CD4-positive, alpha-beta T cell treated with Interleukin-4 for 1 hour (primary cell): Measurements from ENCODE around the gene CHST9.
"Not testable (repeated sequence)": the region's sequence is repeated elsewhere in the genome, so short reads cannot be mapped to it uniquely, and the experiment has no call there.

Experiments
- DNase-seq, 2 donors: peaks; one replicate each; pipeline ENCODE4 v3.0.0-alpha.2; 2020 to 2022

CHST9 gene

DNA sequence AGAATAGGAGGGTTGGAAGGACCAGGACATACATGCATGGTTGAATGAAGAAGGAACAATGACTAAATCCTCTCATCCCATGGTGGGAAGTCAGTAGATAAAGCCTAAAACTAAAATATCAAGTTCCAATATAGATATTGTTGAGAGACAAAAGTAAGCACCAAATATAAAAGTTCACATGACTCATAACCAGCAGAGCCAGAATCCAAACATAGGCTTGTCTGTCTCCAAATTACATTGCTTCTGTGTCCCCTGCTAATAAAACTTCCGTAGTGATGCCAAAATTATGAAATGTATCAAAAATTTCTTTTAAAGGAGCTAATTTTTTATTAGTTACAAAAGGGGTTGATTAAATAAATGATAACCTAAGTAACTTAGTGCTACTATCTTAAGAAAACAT, 19.7 kb downstream of the CHST9 start:
- no peak for DNase-seq

DNA sequence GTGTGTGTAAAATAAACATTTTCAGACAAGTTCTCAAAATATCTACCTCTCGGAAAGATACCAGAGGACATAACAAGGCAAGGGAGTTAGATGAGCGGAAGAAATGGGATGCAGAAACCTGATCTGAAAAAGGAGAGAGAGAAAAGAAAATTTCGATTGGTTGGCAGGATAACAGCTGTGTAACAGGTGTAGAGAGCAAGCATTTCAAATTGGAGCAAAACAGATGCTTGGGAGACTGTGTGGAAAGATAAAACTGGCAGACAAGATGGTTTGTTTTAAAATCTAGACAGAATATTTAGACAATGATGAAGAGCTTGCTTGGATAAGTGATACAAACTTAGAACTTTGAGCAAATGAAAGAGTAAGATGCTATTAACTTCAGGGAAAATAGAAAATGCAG, 20.2 kb downstream of the CHST9 start:
- no peak for DNase-seq

DNA sequence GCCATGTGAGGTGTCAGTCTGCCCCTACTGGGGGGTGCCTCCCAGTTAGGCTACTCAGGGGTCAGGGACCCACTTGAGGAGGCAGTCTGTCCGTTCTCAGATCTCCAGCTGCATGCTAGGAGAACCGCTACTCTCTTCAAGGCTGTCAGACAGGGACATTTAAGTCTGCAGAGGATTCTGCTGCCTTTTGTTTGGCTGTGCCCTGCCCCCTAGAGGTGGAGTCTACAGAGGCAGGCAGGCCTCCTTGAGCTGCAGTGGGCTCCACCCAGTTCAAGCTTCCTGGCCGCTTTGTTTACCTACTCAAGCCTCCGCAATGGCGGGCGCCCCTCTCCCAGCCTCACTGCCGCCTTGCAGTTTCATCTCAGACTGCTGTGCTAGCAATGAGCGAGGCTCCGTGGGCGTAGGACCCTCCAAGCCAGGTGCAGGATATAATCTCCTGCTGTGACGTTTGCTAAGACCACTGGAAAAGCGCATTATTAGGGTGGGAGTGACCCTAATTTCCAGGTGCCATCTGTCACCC, 21.9 kb downstream of the CHST9 start:
- not testable (repeated sequence) for DNase-seq

DNA sequence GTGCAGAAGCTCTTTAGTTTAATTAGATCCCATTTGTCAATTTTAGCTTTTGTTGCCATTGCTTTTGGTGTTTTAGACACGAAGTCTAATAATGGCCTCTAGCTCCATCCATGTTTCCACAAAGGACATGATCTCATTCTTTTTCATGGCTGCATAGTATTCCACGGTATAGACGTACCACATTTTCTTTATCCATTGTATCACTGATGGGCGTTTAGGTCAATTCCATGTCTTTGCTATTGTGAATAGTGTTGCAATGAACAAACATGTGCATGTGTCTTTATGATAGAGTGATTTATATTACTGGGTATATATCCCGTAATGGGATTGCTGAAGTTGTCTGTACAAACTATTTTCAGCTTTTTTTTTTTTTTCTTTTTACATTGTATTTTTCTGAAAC, 35.9 kb downstream of the CHST9 start:
- not testable (repeated sequence) for DNase-seq

DNA sequence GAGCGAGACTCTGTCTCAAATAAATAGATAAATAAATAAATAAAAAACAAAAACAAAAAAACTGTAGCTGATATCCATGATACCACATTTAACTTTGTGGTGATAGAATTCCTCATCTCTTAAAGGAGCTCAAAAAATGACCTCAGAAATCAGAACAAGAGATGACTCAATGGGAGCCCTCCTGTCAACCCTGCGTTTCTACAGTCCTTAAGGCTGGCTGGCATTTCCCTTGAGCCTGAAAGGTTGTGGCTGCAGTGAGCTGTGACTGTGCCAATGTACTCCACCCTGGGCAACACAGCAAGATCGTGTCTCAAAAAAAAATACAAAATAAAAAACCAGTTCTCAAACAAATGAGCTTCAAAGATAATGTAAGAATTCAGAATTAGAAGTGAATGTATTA, 40.4 kb downstream of the CHST9 start:
- DNase-seq = no peak

DNA sequence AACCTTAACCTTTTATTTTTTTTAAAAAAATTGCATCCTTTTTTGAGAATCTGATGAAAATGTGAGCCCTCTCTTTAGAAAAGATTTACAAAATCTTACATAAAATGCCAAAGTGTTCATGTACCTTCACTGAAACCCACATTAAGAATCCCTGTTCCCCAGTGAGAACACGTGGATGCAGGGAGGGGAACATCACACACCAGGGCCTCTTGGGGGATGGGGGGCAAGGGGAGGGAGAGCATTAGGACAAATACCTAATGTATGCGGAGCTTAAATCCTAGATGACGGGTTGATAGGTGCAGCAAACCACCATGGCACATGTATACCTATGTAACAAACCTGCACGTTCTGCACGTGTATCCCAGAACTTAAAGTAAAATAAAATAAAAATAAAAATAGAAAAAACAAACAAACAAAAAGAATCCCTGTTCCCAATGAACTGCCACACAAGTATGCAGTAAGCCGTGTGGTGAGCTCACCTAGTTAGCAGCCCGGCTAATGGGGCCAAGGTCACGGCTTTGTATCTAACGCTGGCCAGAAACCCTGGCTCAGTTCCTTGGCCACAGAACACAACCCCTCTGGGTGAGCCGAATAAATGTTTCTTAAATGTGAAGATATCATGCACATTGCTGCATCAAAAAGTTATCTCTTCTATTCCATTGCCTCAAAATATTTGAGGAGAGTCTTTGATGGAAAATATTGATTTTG, 41.4 kb downstream of the CHST9 start:
- no peak for DNase-seq

DNA sequence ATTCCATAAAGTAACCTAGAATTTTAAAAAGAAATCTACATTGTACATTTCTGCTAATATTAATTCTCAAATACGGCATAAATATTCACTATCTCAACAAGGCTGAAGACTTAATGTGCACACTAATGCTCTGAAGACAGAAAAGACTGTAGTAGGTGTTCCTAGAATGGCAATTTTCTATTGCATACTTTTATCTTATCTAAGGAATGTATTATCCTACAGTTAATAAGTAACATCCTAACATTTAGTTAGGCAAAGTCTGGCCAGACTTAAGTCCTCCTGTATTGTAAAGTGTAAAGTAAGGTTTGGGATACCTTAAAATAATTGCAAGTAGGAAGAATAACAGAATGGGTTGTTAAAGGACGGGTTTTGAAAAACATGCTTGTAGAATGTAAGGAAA, 42.2 kb downstream of the CHST9 start:
- DNase-seq = no peak

DNA sequence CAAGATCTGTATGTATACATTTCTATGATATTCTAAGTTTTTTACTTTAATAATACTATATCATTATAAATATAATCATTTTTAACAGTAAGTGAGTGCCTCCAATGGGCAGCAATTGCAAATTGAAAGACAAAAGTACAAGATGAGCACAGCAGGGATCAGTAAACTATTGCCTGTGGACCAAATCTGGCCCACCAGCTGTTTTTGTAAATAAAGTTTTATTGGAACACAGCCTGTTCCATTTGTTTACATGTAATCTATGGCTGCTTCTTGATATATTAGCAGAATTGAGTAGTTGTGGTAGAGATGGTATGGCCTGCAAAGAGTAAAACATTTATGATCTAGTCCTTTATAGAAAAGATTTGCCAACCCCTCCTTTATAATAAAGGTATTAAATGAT, 43.2 kb downstream of the CHST9 start:
- DNase-seq = no peak

DNA sequence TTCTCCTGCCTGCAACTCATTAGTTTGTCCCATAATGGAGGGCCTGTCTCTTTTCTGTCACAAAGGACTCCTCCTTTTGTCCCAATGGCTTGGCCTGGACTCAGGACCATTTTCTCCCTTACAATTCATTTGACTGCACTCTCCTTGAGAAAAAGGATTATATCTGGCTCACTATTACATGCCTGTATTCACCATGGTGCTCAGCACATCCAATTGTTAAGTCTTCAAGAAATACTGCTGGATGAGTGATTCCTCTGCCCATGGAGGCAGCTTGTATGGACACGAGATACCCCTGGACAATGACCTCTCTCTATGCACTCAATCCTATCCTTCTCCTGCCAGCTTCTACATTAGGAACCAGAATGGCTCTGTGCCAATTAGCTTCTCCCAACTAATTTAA, 47.0 kb downstream of the CHST9 start:
- DNase-seq = no peak

DNA sequence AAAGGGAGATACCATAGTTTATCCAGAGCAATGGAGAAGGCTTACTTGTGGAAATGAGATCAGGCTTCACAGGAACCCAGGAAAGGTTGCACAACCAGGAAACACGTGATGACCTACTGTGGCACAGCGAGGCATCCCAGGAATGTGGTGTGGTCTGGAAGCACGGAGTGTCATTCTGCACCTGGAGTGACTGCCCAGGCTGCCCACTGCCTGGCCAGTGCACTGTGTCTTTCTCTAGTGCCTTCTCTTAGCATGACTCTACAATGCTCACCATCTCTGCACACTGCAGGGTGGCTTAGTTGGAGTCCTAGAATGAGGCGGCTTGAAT, 48.9 kb downstream of the CHST9 start:
- DNase-seq = no peak

DNA sequence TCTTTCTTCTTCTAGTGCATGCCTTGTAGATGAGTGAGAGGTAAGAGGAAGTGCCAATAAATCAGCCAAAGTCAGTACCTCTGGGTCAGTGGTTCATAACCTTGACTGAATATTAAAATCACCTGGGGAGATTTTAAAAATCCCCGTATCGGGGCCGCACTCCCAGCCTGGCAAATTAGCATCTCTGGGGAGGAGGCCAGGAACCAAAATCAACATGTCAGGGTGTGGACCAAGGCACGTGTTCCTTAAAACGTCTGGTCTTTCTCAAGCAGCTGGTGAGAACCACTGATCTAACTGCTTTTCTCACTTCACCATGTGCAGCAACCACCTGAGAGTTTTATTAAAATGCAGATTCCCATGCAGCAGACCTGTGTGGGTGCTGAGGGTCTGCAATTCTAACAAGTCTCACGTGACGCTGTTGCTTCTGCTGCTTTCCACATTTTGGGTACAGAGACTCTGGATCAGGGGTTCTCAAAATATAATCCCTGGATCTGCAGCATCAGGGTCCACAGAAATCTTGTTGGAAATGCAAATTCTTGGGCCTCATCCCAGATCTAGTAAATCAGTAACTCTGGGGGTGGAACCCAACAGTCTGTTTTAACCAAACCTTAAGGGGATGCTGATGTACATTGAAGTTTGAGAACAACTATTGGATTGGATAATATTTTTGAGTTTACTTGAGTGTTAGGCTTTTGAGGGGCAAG, 49.5 kb downstream of the CHST9 start:
- no peak for DNase-seq

DNA sequence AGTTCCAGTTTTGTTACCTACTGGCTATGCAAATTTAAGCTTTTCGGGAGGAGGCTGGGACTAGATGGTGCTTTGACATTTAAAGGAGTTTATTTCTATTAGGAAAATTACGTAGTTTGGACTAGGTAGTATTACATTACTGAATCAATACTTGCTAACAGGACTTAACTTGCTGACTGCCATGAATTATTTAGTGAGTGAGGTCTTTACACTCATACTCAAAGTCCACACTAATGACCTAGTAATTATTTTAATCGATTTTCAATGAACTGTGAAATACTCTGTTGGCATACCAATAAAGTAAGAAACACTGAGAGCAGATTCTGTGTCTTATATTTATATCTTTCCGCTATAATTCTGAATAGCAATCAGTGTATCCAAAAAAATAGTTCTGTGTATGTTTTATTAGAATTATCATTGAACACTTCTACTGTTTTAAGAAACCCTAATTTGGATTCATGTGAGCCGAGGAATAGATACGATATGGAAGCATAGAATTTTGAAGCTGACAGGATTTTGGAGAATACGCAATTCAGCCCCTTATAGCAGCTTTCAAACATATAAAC, 55.0 kb downstream of the CHST9 start:
- DNase-seq = no peak

DNA sequence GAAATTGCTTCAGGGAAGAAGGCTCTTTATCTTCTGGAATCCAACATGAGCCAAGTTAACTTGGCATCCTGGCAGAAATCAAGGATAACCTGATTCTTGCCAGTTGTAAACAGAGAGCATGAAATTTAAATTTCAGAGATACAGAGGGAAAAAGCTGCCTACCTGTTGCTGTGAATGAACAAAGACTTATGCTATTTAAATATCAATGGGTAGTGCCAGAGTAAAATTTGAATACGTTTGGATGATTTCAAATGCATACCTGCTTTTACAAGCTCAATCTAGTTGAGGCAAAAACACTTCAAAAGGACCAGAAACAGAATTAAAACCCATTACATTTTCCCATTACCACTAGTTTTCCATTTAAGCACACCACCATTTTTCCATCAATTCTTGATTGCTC, 60.9 kb downstream of the CHST9 start:
- DNase-seq = no peak

DNA sequence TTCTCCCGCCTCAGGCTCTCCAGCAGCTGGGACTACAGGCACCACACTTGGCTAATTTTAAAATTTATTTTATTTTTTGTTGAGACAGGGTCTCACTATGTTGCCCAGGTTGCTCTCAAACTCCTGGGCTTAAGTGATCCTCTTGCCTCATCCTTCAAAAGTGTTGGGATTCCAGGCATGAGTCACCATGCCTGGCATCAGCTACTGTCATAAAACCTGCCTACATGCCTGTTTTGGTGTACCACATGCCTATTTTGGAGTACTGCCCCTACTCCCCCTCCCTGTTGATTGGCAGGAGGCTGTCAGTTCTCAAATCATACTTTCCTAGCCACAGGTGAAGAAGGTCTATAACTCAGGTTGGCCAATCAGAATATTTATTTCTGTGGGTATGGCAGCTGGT, 64.0 kb downstream of the CHST9 start:
- DNase-seq = no peak

DNA sequence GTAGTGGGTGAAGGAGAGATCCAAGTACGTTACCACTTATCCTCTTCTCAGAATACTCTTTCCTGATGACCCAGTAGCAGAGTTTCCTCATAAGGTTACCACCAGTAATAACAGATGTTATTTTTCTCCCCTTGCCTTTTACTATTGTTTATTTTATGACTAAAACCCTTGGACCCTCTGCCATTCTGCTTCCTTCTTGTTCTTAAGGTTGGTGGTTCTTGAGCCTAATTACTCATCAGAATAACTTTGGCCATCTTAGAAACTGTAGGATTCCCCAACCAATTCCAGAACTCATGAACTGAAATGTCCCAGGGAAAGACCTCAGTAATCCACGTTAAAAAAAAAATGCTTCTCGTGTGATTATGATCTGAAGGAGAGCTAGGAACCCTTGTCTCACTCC, 64.9 kb downstream of the CHST9 start:
- DNase-seq = no peak

DNA sequence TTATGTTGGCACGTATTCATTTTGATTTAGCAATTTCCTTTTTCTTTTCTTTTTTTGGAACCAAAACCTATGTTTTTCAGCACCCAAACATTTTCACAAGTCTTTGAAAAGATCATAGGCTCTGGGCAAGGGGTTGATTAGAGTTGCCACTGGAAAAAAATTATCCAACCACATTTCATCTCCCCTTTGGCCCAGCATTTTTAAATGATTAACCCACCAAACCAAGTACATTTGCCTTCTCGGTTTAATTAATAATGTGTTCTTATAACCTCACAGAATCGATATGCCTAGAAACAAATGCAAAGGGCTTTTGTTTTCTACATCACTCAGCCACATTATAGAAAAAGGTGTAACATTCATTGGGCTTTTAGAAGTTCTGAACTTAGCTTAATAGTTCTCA, 66.1 kb downstream of the CHST9 start:
- DNase-seq = no peak

DNA sequence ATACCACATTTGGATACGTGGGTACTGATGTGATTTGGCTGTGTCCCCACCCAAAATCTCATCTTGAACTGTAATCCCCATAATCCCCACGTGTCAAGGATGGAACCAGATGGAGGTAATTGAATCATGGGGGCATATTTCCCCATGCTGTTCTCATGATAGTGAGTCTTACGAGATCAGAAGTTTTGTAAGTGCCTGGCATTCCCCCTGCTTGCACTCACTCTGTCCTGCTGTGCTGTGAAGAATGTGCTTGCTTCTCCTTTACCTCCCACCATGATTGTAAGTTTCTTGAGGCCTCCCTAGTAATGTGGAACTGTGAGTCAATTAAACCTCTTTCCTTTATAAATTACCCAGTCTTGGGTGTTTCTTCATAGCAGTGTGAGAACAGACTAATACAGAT, 70.3 kb downstream of the CHST9 start:
- DNase-seq = no peak

DNA sequence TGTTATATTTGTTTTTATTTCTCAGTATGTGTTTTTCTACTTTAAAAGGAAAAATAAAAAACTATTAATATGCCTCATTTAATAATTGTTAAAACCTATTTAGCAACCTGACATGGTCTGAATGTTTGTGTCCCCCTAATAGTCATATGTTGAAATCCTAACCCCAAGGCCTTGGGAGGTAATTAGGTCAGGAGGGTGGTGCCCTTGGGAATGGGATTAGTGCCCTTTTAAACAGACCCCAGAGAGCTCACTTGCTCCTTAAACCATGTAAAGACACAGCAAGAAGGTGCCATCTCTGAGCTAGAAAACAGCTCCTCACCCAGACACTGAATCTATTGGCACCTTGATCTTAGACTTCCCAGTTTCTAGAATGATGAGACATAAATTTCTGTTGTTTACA, 71.8 kb downstream of the CHST9 start:
- no peak for DNase-seq

DNA sequence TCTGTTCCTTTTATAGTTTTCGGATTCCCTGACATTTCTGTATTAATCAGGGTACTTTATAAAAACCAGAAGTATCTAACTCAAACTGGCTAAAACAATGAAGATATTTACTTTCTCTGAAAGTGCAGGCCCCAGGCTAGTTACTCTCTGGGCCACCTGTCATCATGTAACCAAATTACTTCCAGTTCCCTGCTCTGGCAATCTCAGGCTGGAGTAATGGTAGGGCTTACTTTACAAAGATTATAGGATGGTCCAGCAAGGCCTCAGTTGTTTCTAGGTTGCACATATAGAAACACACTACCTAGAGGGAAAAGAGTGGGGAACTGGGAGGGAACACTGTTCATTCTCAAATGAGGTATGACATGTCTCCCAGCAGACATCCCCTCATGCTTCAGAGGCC, 74.8 kb downstream of the CHST9 start:
- no peak for DNase-seq

DNA sequence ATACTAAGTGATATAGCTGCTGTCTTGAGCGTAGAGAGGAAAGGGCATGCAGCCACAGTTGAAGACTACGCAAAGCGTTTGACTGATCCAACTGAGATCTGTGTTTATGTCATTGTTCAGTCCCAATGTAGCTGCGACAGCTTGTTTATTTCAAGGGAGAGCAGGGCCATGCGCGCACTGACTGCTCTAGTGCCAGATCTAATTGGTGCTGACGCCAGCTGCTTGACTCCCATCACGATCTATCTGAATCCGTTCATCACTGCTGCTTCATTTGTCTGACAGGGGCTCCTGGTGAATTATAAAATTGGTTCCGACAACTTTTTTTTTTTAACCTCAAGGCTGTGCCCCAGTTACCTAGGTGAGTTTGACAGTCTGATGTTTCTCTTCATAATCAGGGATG, 75.7 kb downstream of the CHST9 start:
- DNase-seq = no peak

DNA sequence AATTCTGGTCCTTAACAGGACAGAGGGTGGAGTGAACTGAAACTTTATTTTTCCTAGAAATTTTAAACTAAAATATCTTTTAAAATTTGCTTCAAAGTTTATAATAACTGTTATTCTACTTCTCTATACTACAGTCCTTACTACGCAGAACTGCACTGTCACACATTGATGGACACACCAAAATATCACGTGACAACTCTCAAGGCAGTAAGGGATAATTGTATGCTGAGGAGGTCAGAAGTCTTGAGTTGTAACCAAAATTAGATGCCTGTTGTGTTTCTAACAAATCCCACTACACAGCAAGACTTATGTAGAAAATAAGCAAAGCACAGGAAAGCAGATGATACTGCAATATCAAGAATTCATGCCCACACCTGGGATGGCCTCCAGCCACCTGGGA, 76.3 kb downstream of the CHST9 start:
- DNase-seq = no peak

DNA sequence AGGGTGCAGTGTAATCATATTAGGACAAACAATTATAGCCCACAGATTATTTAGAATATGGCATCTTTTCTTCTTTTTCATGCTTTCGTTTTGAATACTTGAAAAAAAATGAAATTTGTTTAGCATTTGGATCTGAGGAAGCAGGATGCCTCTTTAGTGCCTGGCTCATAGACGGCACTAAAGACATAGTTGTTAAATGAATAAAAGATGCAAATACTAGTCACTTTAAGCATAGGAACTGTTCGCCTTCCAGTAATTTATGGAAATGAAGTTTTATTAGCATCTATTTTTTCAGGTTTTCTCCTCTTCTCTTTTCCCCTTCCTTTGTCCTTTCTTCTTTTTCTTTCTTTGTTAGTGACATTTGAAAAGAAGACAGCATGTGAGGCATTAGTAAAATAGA, 80.4 kb downstream of the CHST9 start:
- DNase-seq = no peak

DNA sequence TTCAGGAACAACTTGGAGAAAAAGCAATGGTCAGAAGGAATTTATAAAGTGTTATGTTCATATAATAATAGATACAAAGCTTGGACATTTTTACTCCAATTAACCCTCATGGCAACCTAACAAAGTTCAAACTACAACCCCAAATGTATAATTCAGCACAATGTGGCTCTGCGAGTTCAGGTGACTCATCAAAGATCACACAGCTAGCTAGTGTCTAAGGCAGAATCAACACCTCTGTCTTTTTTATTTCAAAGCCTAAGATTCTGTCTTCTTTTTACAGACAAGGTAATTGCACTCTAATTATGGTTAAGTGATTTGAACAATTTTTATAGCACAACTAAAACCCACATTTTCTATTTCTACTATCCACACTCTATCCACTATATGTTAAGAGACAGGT, 90.5 kb downstream of the CHST9 start:
- DNase-seq = no peak

DNA sequence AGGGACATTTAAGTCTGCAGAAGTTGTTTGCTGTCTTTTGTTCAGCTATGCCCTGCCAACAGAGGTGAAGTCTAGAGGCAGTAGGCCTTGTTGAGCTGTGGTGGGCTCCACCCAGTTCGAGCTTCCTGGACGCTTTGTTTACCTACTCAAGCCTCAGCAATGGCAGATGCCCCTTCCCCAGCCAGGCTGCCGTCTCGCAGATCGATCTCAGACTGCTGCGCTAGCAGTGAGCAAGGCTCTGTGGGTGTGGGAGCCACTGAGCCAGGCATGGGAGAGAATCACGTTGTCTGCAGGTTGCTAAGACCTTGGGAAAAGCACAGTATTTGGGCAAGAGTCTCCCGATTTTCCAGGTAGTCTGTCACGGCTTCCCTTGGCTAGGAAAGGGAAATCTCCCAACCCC, 91.8 kb downstream of the CHST9 start:
- DNase-seq = not testable (repeated sequence)

DNA sequence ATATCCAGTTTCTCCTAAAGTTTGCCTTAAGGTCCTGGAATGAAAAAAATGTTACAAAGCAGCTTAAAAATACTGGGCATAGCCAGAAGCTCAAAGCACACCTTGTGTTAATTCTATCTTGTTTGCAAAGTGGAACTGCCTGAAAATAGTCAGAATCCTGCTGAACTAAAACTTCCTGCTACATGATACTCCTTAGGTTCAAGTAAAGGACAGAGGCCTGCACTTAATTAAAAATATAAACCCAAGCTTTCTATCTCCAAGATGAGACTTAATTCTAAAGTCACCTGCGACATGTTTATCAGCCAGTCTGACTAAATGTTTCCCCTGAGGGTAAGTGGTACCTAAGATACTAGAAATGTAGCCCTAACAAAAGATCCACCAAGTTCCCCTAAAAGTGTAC, 103.4 kb downstream of the CHST9 start:
- no peak for DNase-seq
